Nephron progenitor cell (in vitro differentiated cells): ENCODE data around the gene SLC2A10.

Source experiments
- DNase-seq: peaks from one replicate; pipeline ENCODE4 v3.0.0; 2021
- H3K27ac Mint-ChIP-seq: 2 replicates; pipeline ENCODE4 v1.8.0; 2021; ENCODE audit warnings: mild to moderate bottlenecking, moderate library complexity, mixed read lengths
- H3K27me3 Mint-ChIP-seq: 2 replicates; pipeline ENCODE4 v1.8.0; 2021; ENCODE audit warnings: mild to moderate bottlenecking, low read depth, mixed read lengths; ENCODE audit not compliant: poor library complexity
- H3K36me3 Mint-ChIP-seq: 2 replicates; pipeline ENCODE4 v1.8.0; 2021; ENCODE audit warnings: low read depth, mixed read lengths
- H3K4me1 Mint-ChIP-seq: 2 replicates; pipeline ENCODE4 v1.8.0; 2021; ENCODE audit warnings: mixed read lengths
- H3K4me3 Mint-ChIP-seq: 2 replicates; pipeline ENCODE4 v1.8.0; 2021; ENCODE audit warnings: mild to moderate bottlenecking, moderate library complexity, mixed read lengths
- H3K9me3 Mint-ChIP-seq: 2 replicates; pipeline ENCODE4 v1.8.0; 2021; ENCODE audit warnings: mild to moderate bottlenecking, moderate library complexity, mixed read lengths
- TF ChIP-seq, protein P1 (sequence below): fragments of 200-600 bp; sonication (generic); IDR thresholded peaks from 2 replicates; pipeline ENCODE4 v1.5.0; 2021; ENCODE audit warnings: antibody characterized with exemption

SLC2A10 gene

DNA sequence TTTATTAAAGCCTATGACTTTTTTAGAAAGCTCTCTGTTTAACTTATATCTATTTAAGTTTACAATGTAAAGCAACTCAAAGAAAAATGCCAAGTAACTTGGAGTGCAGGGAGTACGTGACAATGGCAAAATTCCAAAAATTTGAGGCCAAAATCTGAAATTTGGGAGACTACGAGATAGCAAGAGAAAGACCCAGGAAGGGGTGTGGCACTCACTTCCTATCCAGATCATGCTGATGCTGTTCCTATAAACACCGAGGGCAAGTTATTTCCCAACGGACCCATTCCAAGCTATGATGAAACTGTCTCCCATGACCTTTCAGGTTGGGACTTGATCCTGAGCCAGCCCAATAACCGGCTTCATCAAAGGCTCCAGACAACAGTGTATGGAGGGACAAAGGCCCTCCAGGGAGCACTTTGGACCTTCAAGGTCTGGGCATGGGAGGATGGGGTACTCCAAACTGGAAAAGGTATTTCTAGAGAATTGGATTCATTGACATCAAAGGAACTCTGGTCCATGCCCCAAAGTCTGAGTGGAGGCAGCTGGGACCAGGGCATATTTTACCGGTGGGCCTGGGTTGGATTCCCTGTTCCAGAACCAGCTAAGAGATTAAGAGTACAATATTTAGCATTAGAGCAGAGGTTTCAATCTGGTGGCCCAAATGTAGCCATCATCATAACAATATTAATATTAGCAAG is 42.5 kb upstream of the SLC2A10 start:
- no peak overlapping the region for H3K4me3 Mint-ChIP-seq
- H3K9me3 Mint-ChIP-seq: peaks cover 18% of the 10 kb centered on the region
- no peaks in the 10 kb centered on the region for H3K4me1 Mint-ChIP-seq
- TF ChIP-seq, protein P1, sequence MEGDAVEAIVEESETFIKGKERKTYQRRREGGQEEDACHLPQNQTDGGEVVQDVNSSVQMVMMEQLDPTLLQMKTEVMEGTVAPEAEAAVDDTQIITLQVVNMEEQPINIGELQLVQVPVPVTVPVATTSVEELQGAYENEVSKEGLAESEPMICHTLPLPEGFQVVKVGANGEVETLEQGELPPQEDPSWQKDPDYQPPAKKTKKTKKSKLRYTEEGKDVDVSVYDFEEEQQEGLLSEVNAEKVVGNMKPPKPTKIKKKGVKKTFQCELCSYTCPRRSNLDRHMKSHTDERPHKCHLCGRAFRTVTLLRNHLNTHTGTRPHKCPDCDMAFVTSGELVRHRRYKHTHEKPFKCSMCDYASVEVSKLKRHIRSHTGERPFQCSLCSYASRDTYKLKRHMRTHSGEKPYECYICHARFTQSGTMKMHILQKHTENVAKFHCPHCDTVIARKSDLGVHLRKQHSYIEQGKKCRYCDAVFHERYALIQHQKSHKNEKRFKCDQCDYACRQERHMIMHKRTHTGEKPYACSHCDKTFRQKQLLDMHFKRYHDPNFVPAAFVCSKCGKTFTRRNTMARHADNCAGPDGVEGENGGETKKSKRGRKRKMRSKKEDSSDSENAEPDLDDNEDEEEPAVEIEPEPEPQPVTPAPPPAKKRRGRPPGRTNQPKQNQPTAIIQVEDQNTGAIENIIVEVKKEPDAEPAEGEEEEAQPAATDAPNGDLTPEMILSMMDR: no peak
- H3K27me3 Mint-ChIP-seq: no peaks in the 10 kb centered on the region
- peaks cover 60% of the 10 kb centered on the region for H3K36me3 Mint-ChIP-seq
- no peak for DNase-seq
- no peak overlapping the region for H3K27ac Mint-ChIP-seq

DNA sequence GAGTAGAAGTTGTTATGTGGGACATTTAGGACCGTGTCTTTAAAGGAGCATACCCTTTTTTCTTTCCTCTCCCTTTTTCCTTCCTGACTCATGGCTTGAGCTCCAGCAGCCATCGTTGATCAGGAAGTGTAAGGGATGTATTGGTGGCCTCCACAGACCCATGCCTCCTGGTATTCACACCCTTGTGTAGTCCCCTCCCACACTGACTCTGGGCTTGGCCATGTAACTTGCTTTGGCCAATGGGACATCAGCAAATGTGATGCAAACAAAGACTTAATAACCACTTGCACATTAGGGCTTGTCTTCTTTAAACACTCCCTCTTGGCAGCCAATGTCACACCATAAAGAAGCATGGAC is 39.2 kb upstream of the SLC2A10 start:
- Mint-ChIP-seq H3K4me3 (no peak overlapping the region), H3K27ac (no peak overlapping the region), H3K9me3 (peaks cover 16% of the 10 kb centered on the region), H3K4me1 (peaks cover 19% of the 10 kb centered on the region), H3K36me3 (peaks cover 56% of the 10 kb centered on the region), H3K27me3 (peaks cover 8% of the 10 kb centered on the region)
- TF ChIP-seq, protein P1: no peak
- no peak for DNase-seq

DNA sequence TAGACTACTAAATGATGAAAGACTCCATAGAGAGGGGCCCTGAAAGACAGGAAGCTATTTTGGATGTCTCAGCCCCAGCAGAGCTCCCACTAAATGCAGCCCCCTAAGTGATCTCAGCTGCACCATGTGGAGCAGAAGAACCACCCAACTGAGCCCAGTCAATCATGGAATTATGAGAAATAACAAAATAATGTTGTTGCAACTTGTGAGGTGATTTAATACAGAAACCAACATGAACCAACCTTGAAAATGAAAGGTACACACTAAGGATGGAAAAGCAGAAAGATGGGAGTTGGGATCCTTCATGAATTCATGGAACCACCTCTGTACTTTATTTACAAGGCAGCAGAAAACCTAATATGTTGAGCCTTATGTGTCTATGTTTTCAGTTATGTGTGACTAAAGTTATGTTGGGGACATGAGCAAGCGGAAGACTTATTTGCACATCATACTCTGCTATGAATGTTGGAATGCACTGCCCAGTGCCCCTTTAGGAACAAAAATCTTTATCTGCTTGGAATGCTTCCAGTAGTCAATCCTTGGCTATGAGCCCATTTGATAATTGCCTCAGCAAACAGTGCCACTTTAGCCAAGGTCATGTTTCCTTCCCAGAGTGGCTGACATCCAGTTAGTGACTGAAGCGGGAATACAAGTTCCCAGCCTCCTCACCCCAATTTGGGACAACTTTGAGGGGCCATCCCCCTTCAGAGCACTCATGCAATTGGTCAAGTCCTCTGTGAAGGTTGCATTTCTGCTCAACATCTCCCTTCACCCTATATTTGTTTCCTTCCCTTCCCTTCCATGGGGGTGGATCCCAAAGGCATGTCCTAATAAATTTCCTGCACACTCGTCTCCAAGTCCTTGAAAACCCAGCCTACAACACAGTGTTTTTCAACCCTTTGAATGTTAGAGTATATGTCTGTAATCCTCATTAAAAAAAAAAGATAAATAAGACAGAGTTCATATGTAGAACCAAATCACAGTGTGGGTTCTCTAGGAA is 38.6 kb upstream of the SLC2A10 start:
- no peak overlapping the region for H3K27ac Mint-ChIP-seq
- TF ChIP-seq, protein P1: no peak
- DNase-seq: no peak
- H3K27me3 Mint-ChIP-seq: peaks cover 8% of the 10 kb centered on the region
- no peak overlapping the region for H3K4me3 Mint-ChIP-seq
- peaks cover 20% of the 10 kb centered on the region for H3K4me1 Mint-ChIP-seq
- peaks cover 53% of the 10 kb centered on the region for H3K36me3 Mint-ChIP-seq
- peaks cover 16% of the 10 kb centered on the region for H3K9me3 Mint-ChIP-seq

DNA sequence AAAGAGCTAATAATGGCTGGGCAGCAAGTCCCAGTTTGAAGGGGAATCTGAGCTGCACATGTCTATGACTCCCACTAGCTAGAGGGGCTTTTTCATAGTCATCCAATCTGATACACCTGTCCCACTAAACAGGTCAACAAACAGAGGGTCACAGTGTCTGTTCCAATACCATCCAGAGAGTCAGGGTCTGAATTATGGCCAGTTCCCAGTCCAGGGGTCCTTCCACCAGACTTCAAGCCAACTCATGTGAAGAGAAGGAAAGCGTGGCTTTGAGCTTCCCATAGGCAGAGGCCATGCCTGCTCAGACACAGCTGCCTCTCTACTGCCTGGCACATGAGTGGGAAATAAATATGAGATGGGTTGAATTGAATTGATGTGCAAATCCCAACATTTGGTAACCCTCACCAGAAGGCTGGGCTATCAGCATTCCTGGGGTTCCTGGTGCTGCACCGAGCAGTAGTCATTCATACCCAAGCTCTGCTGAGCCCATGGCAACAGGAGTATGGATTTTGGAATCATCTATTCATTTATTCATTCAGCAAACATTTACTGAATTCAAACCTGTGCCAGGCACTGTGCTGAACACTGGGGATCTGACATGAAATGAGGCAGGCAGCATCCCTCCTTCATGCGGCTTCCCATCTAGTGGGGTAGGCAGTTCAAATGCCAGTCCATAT is 37.4 kb upstream of the SLC2A10 start:
- Mint-ChIP-seq H3K27me3 (peaks cover 8% of the 10 kb centered on the region), H3K4me3 (no peak overlapping the region), H3K9me3 (peaks cover 16% of the 10 kb centered on the region), H3K4me1 (peaks cover 29% of the 10 kb centered on the region), H3K27ac (no peak overlapping the region), H3K36me3 (peaks cover 51% of the 10 kb centered on the region)
- DNase-seq: no peak
- TF ChIP-seq, protein P1: no peak

DNA sequence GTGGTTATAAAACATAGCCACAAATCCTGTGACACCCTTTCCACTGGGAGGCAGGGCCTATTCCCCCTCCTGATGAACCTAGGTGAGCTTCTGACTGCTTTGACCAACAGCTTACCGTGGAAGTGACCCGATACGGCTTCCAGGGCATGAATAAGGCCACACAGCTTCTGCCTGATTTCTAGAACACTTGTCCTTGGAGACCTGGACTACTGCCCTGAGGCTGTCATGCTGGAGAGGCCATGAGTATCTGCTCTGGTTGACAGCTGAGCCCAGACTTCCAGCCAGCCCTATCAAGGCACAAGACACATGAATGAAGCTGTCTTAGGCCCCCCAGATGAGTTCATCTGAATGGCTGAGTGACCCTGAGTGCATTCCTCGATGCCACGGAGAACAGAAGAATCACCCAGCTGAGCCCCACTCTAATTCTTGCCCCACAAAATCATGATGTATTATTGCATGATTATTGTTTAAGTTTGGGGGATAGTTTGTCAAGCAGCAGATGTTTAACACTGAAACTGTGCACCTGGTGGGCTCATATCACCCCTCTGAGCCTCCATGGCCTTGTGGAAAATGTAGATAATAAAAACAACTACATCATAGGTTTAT is 36.8 kb upstream of the SLC2A10 start:
- peaks cover 16% of the 10 kb centered on the region for H3K9me3 Mint-ChIP-seq
- H3K27ac Mint-ChIP-seq: no peak overlapping the region
- TF ChIP-seq, protein P1: no peak
- H3K27me3 Mint-ChIP-seq: peaks cover 8% of the 10 kb centered on the region
- H3K4me3 Mint-ChIP-seq: no peak overlapping the region
- H3K36me3 Mint-ChIP-seq: peaks cover 45% of the 10 kb centered on the region
- DNase-seq: no peak
- H3K4me1 Mint-ChIP-seq: peaks cover 33% of the 10 kb centered on the region
